HepG2 (cell line): ENCODE measurements around the gene ZSWIM6. TPM values are rescaled to one million over a fixed set of nuclear protein-coding genes. Genes with fewer than 3 reads are reported as not detected.

Experiments
- ATAC-seq: fragments of 200-7000 bp; cut with Tn5 transposase; 3 replicates; pipeline ENCODE4 v1.9.1; 2020; ENCODE audit warnings: mild to moderate bottlenecking, moderate library complexity
- BruUV-seq: library from RNA; stranded (reverse); fragments of 400-500 nt; replicated peaks from 2 replicates; lab custom pipeline; 2021; lab: Mats Ljungman, UMichigan
- CTCF ChIA-PET: fragments of 300-600 bp; formaldehyde crosslinking; extraction: SDS; loops from one replicate; lab custom pipeline; 2021; ENCODE audit warnings: low total read pairs, inconsistent platforms, low intra/inter-chr PET ratio; lab: Yijun Ruan, JAX
- POLR2A ChIA-PET: fragments of 350-600 bp; sonication (Branson Sonifier 250); formaldehyde crosslinking; loops from one replicate; lab custom pipeline; 2020; ENCODE audit warnings: antibody characterized with exemption, inconsistent platforms; lab: Yijun Ruan, JAX
- DNase-seq: peaks from one replicate; pipeline ENCODE4 v3.0.0-alpha.2; 2015; ENCODE audit warnings: low spot score
- FAIRE-seq: peaks from 3 replicates; lab custom pipeline; 2011; peaks lifted over from hg19 to GRCh38; lab: Jason Lieb, UNC
- H2AFZ ChIP-seq: one replicate; pipeline ENCODE4 v1.6.1; 2011; ENCODE audit warnings: low read length, inconsistent platforms
- H3K27ac ChIP-seq: fragments of 300-600 bp; 3 replicates; pipeline ENCODE4 v1.8.0; 2011; ENCODE audit warnings: mixed run types, mild to moderate bottlenecking, mixed read lengths, low read length, inconsistent platforms; ENCODE audit not compliant: insufficient read depth; ENCODE audit errors: extremely low read length
- H3K27me3 ChIP-seq, 2 experiments: fragments of 200-600 bp in 1 of 2; 2 replicates in 1 of 2; 3 replicates in 1 of 2; pipeline versions ENCODE4 v1.6.0 to v1.8.0; 2011; ENCODE audit warnings: low read length in 2 of 2, mild to moderate bottlenecking in 2 of 2, moderate library complexity in 2 of 2, inconsistent platforms in 1 of 2; ENCODE audit not compliant: insufficient read depth in 2 of 2, control insufficient read depth in 1 of 2
- H3K36me3 ChIP-seq, 2 experiments: fragments of 200-600 bp in 1 of 2; replicated peaks in 1 of 2; 2 replicates in 1 of 2; 3 replicates in 1 of 2; pipeline versions ENCODE4 v1.5.1 to v1.8.0; 2011; ENCODE audit warnings: low read length in 2 of 2, inconsistent platforms in 1 of 2; ENCODE audit not compliant: insufficient read depth in 2 of 2, control insufficient read depth in 1 of 2
- H3K4me1 ChIP-seq: 2 replicates; pipeline ENCODE4 v1.5.1; 2012; ENCODE audit warnings: low read length, inconsistent platforms; ENCODE audit not compliant: insufficient read depth
- H3K4me2 ChIP-seq: 2 replicates; pipeline ENCODE4 v1.6.0; 2011; ENCODE audit warnings: low read depth, low read length, inconsistent platforms
- H3K4me3 ChIP-seq, 3 experiments: fragments of 200-600 bp in 1 of 3; sonication (generic), shearing (Covaris generic) in 1 of 3; replicated peaks in 1 of 3; 2 replicates each; pipeline ENCODE4 v1.5.1; 2011 to 2016; ENCODE audit warnings: low read length in 3 of 3, inconsistent platforms in 2 of 3, low read depth in 2 of 3, mild to moderate bottlenecking in 2 of 3, control low read depth in 1 of 3, mixed read lengths in 1 of 3; ENCODE audit not compliant: insufficient read depth in 1 of 3
- H3K79me2 ChIP-seq: one replicate; pipeline ENCODE4 v1.6.1; 2011; ENCODE audit warnings: low read length, inconsistent platforms; ENCODE audit not compliant: insufficient read depth
- H3K9ac ChIP-seq: 2 replicates; pipeline ENCODE4 v1.6.0; 2011; ENCODE audit warnings: mild to moderate bottlenecking, low read depth, low read length, inconsistent platforms; ENCODE audit not compliant: insufficient read depth
- H3K9me3 ChIP-seq: 2 replicates; pipeline ENCODE4 v1.5.1; 2012; ENCODE audit warnings: mild to moderate bottlenecking, low read length
- H4K20me1 ChIP-seq: 2 replicates; pipeline ENCODE4 v1.6.0; 2011; ENCODE audit warnings: inconsistent platforms, mild to moderate bottlenecking, low read length, moderate library complexity; ENCODE audit not compliant: insufficient read depth
- ASH2L ChIP-seq: fragments of 300-600, 200-600 bp; sonication (generic); IDR thresholded peaks from 2 replicates; pipeline ENCODE4 v1.7.0; 2017; ENCODE audit warnings: low read depth, mild to moderate bottlenecking, moderate library complexity, mixed read lengths, low read length; ENCODE audit not compliant: insufficient read length
- CHD4 ChIP-seq: fragments of 200-600 bp; sonication (generic); IDR thresholded peaks from 2 replicates; pipeline ENCODE4 v1.7.0; 2017; ENCODE audit warnings: mild to moderate bottlenecking, low read length, borderline replicate concordance
- ELF1 ChIP-seq: sonication (generic); formaldehyde crosslinking; IDR thresholded peaks from 2 replicates; pipeline ENCODE4 v1.4.0; 2020; ENCODE audit warnings: missing genetic modification reagents
- GMEB2 ChIP-seq: IDR thresholded peaks from 2 replicates; pipeline ENCODE4 v1.6.1; 2016; ENCODE audit warnings: missing biosample characterization, missing genetic modification reagents, low read depth
- KDM6A ChIP-seq: IDR thresholded peaks from 2 replicates; pipeline ENCODE4 v1.6.1; 2016; ENCODE audit warnings: low read depth
- MYC ChIP-seq: sonication (generic); formaldehyde crosslinking; IDR thresholded peaks from 2 replicates; pipeline ENCODE4 v1.9.0; 2021; ENCODE audit warnings: missing genetic modification reagents, borderline replicate concordance
- SIX4 ChIP-seq: sonication (generic); formaldehyde crosslinking; IDR thresholded peaks from 2 replicates; pipeline ENCODE4 v1.4.0; 2020; ENCODE audit warnings: missing genetic modification reagents
- ZNF570 ChIP-seq: sonication (generic); formaldehyde crosslinking; IDR thresholded peaks from 2 replicates; pipeline ENCODE4 v1.4.0; 2020; ENCODE audit warnings: mild to moderate bottlenecking, missing genetic modification reagents, borderline replicate concordance
- ZNF816 ChIP-seq: sonication (generic); formaldehyde crosslinking; IDR thresholded peaks from 2 replicates; pipeline ENCODE4 v1.8.0; 2022; ENCODE audit warnings: missing genetic modification reagents, mild to moderate bottlenecking, borderline replicate concordance
- WGBS: methylation state at CpG from one replicate; pipeline ENCODE4 v1.1.6; 2017; ENCODE audit warnings: low lambda C conversion rate; 5-methylcytosine and 5-hydroxymethylcytosine counted together
- in situ Hi-C: cut with HindIII; loops from 2 replicates; pipeline ENCODE4 v1.10.0; 2017; ENCODE audit warnings: low pct_unique_long_range_greater_than_20kb; ENCODE audit not compliant: extremely low pct_ligation_motif_present
- intact Hi-C: fragments of 100-400 bp; cut with micrococcal nuclease; formaldehyde crosslinking; loops from one replicate; pipeline ENCODE4 v1.10.0; 2022; ENCODE audit not compliant: unreplicated experiment
- polyA plus RNA-seq, 8 experiments: library from polyadenylated mRNA; depleted of rRNA in 3 of 8; stranded (reverse) in 7 of 8; unstranded in 1 of 8; fragments of >200 nt; fragmentation: Illumina TruSeq in 4 of 8; extraction: Trizol in 4 of 8; gene quantifications; 2 replicates each; pipeline versions ENCODE4 v1.2.1 to v1.2.3, GENCODE V29; 2011 to 2016; ENCODE audit warnings: low read depth in 4 of 8, missing spikeins in 1 of 8, mixed read lengths in 1 of 8; ENCODE audit not compliant: insufficient read depth in 1 of 8
- total RNA-seq, 5 experiments: library from RNA; depleted of rRNA; stranded (reverse); fragments of >200 nt; fragmentation: Illumina TruSeq; extraction: Trizol; gene quantifications; 2 replicates each; pipeline ENCODE4 v1.2.3, GENCODE V29; 2016; ENCODE audit warnings: low read depth in 1 of 5
- TF ChIP-seq, protein P1 (sequence below): IDR thresholded peaks from 2 replicates; pipeline ENCODE4 v1.6.1; 2018; ENCODE audit warnings: missing genetic modification reagents
- TF ChIP-seq, protein P2 (sequence below): IDR thresholded peaks from 2 replicates; pipeline ENCODE4 v1.6.1; 2016; ENCODE audit warnings: control low read depth
- TF ChIP-seq, protein P3 (sequence below): IDR thresholded peaks from 2 replicates; pipeline ENCODE4 v1.6.1; 2016; ENCODE audit warnings: mild to moderate bottlenecking

Gene ZSWIM6
- total and polyA plus RNA-seq, 2 of the 13 experiments (the other 11 are each of a cell fraction or from before 2014, with no cell fraction given) = 0.82 to 1.9 TPM

DNA sequence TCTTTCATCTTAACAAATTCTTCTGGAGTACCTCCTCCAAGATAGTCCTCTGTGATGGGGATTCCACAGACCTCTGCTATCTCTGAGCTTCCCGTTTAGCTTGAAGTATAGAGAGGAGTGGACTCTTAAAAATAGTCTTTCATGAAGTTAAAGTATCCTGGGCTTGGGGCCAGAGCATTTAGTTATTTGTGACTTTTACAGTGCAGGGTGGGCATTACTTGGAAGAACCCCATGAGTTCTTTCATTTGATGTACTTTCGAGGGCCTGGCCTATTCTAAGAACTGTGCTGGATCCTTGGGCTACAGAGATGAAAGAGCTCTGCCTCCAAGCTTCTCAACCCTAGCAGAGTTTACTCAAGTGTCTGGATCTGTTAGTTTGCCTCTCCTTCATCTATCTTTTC, 131.5 kb downstream of the ZSWIM6 start:
- Histone ChIP-seq H4K20me1 (no peaks in the 10 kb centered on the region), H3K4me3 (no peak overlapping the region), H3K4me2 (no peak overlapping the region), H3K36me3 (no peaks in the 10 kb centered on the region), H2AFZ (no peak overlapping the region), H3K9ac (no peak overlapping the region), H3K9me3 (no peaks in the 10 kb centered on the region), H3K27ac (no peak overlapping the region), H3K79me2 (no peaks in the 10 kb centered on the region), H3K27me3 (no peaks in the 10 kb centered on the region), H3K4me1 (peaks cover 18% of the 10 kb centered on the region; the same call in 1 of the 2 replicates)
- no TSS peak for BruUV-seq
- in situ Hi-C loops (no loop called here), intact Hi-C loops (no loop called here)
- POLR2A ChIA-PET = no interaction called here
- DNase-seq (no peak), ATAC-seq (no peak), FAIRE-seq (no peak)
- WGBS = 46% methylated on average over 2 of the region's 2 CpGs
- CTCF ChIA-PET = no interaction called here
- TF ChIP-seq KDM6A (CRISPR knock-in tag) (no peak), GMEB2 (no peak), CHD4 (no peak), MYC (CRISPR knock-in tag) (no peak), ELF1 (no peak), ZNF570 (CRISPR knock-in tag) (no peak), ASH2L (no peak), ZNF816 (CRISPR knock-in tag) (no peak), SIX4 (CRISPR knock-in tag) (no peak)
- TF ChIP-seq, protein P1, sequence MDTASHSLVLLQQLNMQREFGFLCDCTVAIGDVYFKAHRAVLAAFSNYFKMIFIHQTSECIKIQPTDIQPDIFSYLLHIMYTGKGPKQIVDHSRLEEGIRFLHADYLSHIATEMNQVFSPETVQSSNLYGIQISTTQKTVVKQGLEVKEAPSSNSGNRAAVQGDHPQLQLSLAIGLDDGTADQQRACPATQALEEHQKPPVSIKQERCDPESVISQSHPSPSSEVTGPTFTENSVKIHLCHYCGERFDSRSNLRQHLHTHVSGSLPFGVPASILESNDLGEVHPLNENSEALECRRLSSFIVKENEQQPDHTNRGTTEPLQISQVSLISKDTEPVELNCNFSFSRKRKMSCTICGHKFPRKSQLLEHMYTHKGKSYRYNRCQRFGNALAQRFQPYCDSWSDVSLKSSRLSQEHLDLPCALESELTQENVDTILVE (CRISPR knock-in tag) = no peak
- TF ChIP-seq, protein P2, sequence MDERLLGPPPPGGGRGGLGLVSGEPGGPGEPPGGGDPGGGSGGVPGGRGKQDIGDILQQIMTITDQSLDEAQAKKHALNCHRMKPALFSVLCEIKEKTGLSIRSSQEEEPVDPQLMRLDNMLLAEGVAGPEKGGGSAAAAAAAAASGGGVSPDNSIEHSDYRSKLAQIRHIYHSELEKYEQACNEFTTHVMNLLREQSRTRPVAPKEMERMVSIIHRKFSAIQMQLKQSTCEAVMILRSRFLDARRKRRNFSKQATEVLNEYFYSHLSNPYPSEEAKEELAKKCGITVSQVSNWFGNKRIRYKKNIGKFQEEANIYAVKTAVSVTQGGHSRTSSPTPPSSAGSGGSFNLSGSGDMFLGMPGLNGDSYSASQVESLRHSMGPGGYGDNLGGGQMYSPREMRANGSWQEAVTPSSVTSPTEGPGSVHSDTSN (CRISPR knock-in tag) = no peak
- TF ChIP-seq, protein P3, sequence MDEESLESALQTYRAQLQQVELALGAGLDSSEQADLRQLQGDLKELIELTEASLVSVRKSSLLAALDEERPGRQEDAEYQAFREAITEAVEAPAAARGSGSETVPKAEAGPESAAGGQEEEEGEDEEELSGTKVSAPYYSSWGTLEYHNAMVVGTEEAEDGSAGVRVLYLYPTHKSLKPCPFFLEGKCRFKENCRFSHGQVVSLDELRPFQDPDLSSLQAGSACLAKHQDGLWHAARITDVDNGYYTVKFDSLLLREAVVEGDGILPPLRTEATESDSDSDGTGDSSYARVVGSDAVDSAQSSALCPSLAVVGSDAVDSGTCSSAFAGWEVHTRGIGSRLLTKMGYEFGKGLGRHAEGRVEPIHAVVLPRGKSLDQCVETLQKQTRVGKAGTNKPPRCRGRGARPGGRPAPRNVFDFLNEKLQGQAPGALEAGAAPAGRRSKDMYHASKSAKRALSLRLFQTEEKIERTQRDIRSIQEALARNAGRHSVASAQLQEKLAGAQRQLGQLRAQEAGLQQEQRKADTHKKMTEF = no peak
